B cell (primary cell): ENCODE results near the gene HSPE1. TPM values are rescaled to one million over a fixed set of nuclear protein-coding genes. Genes with fewer than 3 reads are reported as not detected.

ENCODE experiments used
- ATAC-seq: fragments of 200-7000 bp; cut with Tn5 transposase; one replicate; pipeline ENCODE4 v1.10.0; 2021; ENCODE audit warnings: low read depth, mild to moderate bottlenecking, moderate number of reproducible peaks, moderate library complexity
- CTCF ChIA-PET: fragments of 350-600 bp; sonication (Branson Sonifier 250); formaldehyde crosslinking; loops from one replicate; lab custom pipeline; 2021; ENCODE audit warnings: antibody characterized with exemption, inconsistent platforms; lab: Charles Lee
- POLR2A ChIA-PET: fragments of 350-600 bp; sonication (Branson Sonifier 250); formaldehyde crosslinking; loops from one replicate; lab custom pipeline; 2021; ENCODE audit warnings: antibody characterized with exemption; lab: Charles Lee
- DNase-seq: peaks from one replicate; pipeline ENCODE4 v3.0.0; 2013
- H2AFZ ChIP-seq: 2 replicates; pipeline ENCODE4 v1.6.1; 2012; ENCODE audit warnings: mild to moderate bottlenecking, low read depth, low read length; ENCODE audit not compliant: insufficient read depth, poor library complexity, severe bottlenecking
- H3K27ac ChIP-seq, 2 donors: 1 replicate in 1 of 2; 2 replicates in 1 of 2; pipeline ENCODE4 v1.5.1; 2012 to 2013; ENCODE audit warnings: low read length in 2 of 2, mild to moderate bottlenecking in 2 of 2, moderate library complexity in 1 of 2
- H3K27me3 ChIP-seq, 4 experiments: fragments of 200-600 bp in 1 of 4; sonication (generic) in 1 of 4; replicated peaks in 1 of 4; 1 replicate in 2 of 4; 2 replicates in 2 of 4; pipeline versions ENCODE4 v1.6.1 to v1.7.0; 2013 to 2016; ENCODE audit warnings: low read length in 3 of 4, mild to moderate bottlenecking in 2 of 4, mixed read lengths in 1 of 4, moderate library complexity in 1 of 4; ENCODE audit not compliant: insufficient read depth in 4 of 4, control insufficient read depth in 3 of 4; ENCODE audit errors: control extremely low read depth in 1 of 4
- H3K36me3 ChIP-seq, 2 experiments: replicated peaks in 1 of 2; 1 replicate in 1 of 2; 2 replicates in 1 of 2; pipeline versions ENCODE4 v1.6.1 to v1.7.1; 2013; ENCODE audit warnings: low read length in 1 of 2; ENCODE audit not compliant: insufficient read depth in 2 of 2, control insufficient read depth in 1 of 2; ENCODE audit errors: control extremely low read depth in 1 of 2, extremely low read depth in 1 of 2
- H3K4me1 ChIP-seq, 2 donors: fragments of 200-600 bp in 1 of 2; sonication (generic) in 1 of 2; 1 replicate in 1 of 2; 2 replicates in 1 of 2; pipeline versions ENCODE4 v1.5.1 to v1.6.1; 2013 to 2017; ENCODE audit warnings: low read length in 2 of 2; ENCODE audit not compliant: control insufficient read depth in 2 of 2, insufficient read depth in 2 of 2
- H3K4me2 ChIP-seq: replicated peaks from 2 replicates; pipeline ENCODE3; 2012; ENCODE audit warnings: mild to moderate bottlenecking, low read depth, low read length; ENCODE audit not compliant: poor library complexity, severe bottlenecking
- H3K4me3 ChIP-seq, 5 experiments: fragments of 200-600 bp in 1 of 5; sonication (generic) in 1 of 5; 1 replicate in 3 of 5; 2 replicates in 2 of 5; pipeline versions ENCODE4 v1.5.1 to v1.7.0; 2011 to 2016; ENCODE audit warnings: low read length in 4 of 5, mild to moderate bottlenecking in 4 of 5, low read depth in 2 of 5, control low read depth in 1 of 5, moderate library complexity in 1 of 5; ENCODE audit not compliant: insufficient read depth in 1 of 5; ENCODE audit errors: control extremely low read depth in 1 of 5, extremely low read depth in 1 of 5
- H3K79me2 ChIP-seq: fragments of 200-600 bp; sonication (generic); one replicate; pipeline ENCODE4 v1.6.0; 2016; ENCODE audit warnings: low read length; ENCODE audit not compliant: control insufficient read depth, insufficient read depth
- H3K9ac ChIP-seq: fragments of 200-600 bp; sonication (generic); 2 replicates; pipeline ENCODE4 v1.6.1; 2017; ENCODE audit warnings: mild to moderate bottlenecking, low read length, moderate library complexity
- H3K9me3 ChIP-seq, 3 donors: one replicate each; pipeline versions ENCODE4 v1.6.1 to v1.7.1; 2013; ENCODE audit warnings: low read length in 2 of 3; ENCODE audit not compliant: control insufficient read depth in 2 of 3, insufficient read depth in 1 of 3; ENCODE audit errors: control extremely low read depth in 1 of 3
- H4K20me1 ChIP-seq: 2 replicates; pipeline ENCODE4 v1.6.0; 2012; ENCODE audit warnings: mild to moderate bottlenecking, low read length; ENCODE audit not compliant: insufficient read depth, control insufficient read depth, poor library complexity, severe bottlenecking
- H3K27ac Mint-ChIP-seq: one replicate; pipeline ENCODE4 v1.8.0; 2021; ENCODE audit warnings: mixed read lengths
- H3K27me3 Mint-ChIP-seq: one replicate; pipeline ENCODE4 v1.8.0; 2021; ENCODE audit warnings: mixed read lengths
- H3K4me1 Mint-ChIP-seq: one replicate; pipeline ENCODE4 v1.8.0; 2021; ENCODE audit warnings: mixed read lengths
- H3K4me3 Mint-ChIP-seq: one replicate; pipeline ENCODE4 v1.8.0; 2021; ENCODE audit warnings: mixed read lengths
- H3K9me3 Mint-ChIP-seq: one replicate; pipeline ENCODE4 v1.8.0; 2022; ENCODE audit warnings: mixed read lengths; ENCODE audit not compliant: insufficient read depth
- EZH2 ChIP-seq: IDR thresholded peaks from 2 replicates; pipeline ENCODE4 v1.6.1; 2012; ENCODE audit warnings: borderline replicate concordance, low read depth, mild to moderate bottlenecking, moderate library complexity, low read length; ENCODE audit not compliant: insufficient read depth, poor library complexity, severe bottlenecking
- WGBS: methylation state at CpG from one replicate; pipeline ENCODE4 v1.1.5; 2013; ENCODE audit warnings: missing lambda C conversion rate; ENCODE audit not compliant: insufficient coverage; 5-methylcytosine and 5-hydroxymethylcytosine counted together
- intact Hi-C: fragments of 100-400 bp; cut with micrococcal nuclease; formaldehyde crosslinking; loops from one replicate; pipeline ENCODE4 v1.10.0; 2022
- polyA plus RNA-seq: library from polyadenylated mRNA; depleted of rRNA; stranded (reverse); fragments of >200 nt; gene quantifications from 2 replicates; pipeline ENCODE4 v1.2.3, GENCODE V29; 2012
- total RNA-seq, 2 donors: library from RNA; stranded (reverse); fragments of 120-200 nt in 1 of 2; gene quantifications; 1 replicate in 1 of 2; 2 replicates in 1 of 2; pipeline versions ENCODE4 v1.2.3 to v1.2.4, GENCODE V29; 2013 to 2022
- TF ChIP-seq, protein P1 (sequence below): fragments of 200-600 bp; IDR thresholded peaks from one replicate; pipeline ENCODE4 v1.8.0; 2022; ENCODE audit warnings: antibody characterized with exemption, mild to moderate bottlenecking

HSPE1 gene
- total and polyA plus RNA-seq, 2 donors (not counting 1 experiment from before 2014, with no cell fraction given), result 46.2 to 49.8 TPM

GRCh38 chr2:197500503-197501131 is 438 bp downstream of the HSPE1 start:
- peaks cover 37 to 38% of the 10 kb centered on the region in 2 donors for H3K4me1 ChIP-seq
- CTCF ChIA-PET, result no interaction called here
- H3K9me3 ChIP-seq, result no peaks in the 10 kb centered on the region
- no peaks in the 10 kb centered on the region for H3K27me3 ChIP-seq
- Mint-ChIP-seq H3K27me3 (no peaks in the 10 kb centered on the region), H3K4me1 (peaks cover 53% of the 10 kb centered on the region), H3K9me3 (no peaks in the 10 kb centered on the region), H3K4me3 (peak overlapping the region; percentile 98), H3K27ac (peak overlapping the region; percentile 94)
- H3K9ac ChIP-seq, result peak overlapping the region; percentile 79
- peak overlapping the region; percentile 93 for H3K4me2 ChIP-seq
- under 1% methylated on average over 24 of the region's 30 CpGs for WGBS
- peaks cover 76% of the 10 kb centered on the region for H3K79me2 ChIP-seq
- ATAC-seq, result peak; percentile 2
- POLR2A ChIA-PET, result interaction anchor here (0.6 to 4.5 kb wide), 9 partner anchors 11 to 751 kb away, joined by 3 to 62 read pairs (median 5); partner anchors contain the start of genes COQ10B, MARS2, MOB4 and SF3B1
- H2AFZ ChIP-seq, result peak overlapping the region; percentile 75
- peaks cover 0 to 36% of the 10 kb centered on the region in 2 experiments for H3K36me3 ChIP-seq
- H3K4me3 ChIP-seq, result peak overlapping the region; percentile 60 to 86 (median 76)
- peaks cover 15% of the 10 kb centered on the region for H4K20me1 ChIP-seq
- no peak for TF ChIP-seq EZH2
- TF ChIP-seq, protein P1, sequence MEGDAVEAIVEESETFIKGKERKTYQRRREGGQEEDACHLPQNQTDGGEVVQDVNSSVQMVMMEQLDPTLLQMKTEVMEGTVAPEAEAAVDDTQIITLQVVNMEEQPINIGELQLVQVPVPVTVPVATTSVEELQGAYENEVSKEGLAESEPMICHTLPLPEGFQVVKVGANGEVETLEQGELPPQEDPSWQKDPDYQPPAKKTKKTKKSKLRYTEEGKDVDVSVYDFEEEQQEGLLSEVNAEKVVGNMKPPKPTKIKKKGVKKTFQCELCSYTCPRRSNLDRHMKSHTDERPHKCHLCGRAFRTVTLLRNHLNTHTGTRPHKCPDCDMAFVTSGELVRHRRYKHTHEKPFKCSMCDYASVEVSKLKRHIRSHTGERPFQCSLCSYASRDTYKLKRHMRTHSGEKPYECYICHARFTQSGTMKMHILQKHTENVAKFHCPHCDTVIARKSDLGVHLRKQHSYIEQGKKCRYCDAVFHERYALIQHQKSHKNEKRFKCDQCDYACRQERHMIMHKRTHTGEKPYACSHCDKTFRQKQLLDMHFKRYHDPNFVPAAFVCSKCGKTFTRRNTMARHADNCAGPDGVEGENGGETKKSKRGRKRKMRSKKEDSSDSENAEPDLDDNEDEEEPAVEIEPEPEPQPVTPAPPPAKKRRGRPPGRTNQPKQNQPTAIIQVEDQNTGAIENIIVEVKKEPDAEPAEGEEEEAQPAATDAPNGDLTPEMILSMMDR, result no peak
- no peak for DNase-seq
- intact Hi-C loops, result loop anchor here (1.0 kb wide), 3 partner anchors 15 to 65 kb away; partner anchors contain the start of genes COQ10B and SF3B1
- H3K27ac ChIP-seq, result peak overlapping the region; percentile 85 to 90

DNA sequence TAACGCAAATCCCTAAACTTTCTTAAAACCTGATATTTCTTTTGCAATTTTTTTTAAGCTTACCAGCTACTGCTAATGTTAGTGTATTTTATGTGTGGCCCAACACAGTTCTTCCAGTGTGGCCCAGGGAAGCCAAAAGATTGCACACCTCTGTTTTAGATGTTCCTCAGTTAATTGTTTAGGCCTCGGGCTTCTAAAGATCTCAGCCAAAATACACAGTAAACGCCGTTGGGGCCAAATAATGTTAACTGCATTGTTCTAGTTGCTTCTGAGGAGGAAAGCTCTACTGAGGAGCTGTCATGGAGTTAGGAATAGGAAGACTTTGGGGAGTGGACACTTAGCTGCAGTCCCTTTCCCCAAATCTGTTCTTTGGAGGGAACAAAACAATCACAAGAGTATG is 2.0 kb downstream of the HSPE1 start:
- H3K27ac Mint-ChIP-seq, result peak overlapping the region; percentile 69
- Histone ChIP-seq H3K27me3 (no peaks in the 10 kb centered on the region), H3K9me3 (no peaks in the 10 kb centered on the region), H4K20me1 (peaks cover 12% of the 10 kb centered on the region), H2AFZ (no peak overlapping the region), H3K4me2 (peak overlapping the region; percentile 93), H3K36me3 (peaks cover 0 to 21% of the 10 kb centered on the region in 2 experiments), H3K79me2 (peaks cover 75% of the 10 kb centered on the region), H3K27ac (peak overlapping the region in 1 of 2 donors; percentile 85), H3K4me3 (no peak overlapping the region), H3K4me1 (peaks cover 27 to 29% of the 10 kb centered on the region in 2 donors), H3K9ac (no peak overlapping the region)
- H3K27me3 Mint-ChIP-seq, result no peaks in the 10 kb centered on the region
- H3K9me3 Mint-ChIP-seq, result no peaks in the 10 kb centered on the region
- no peak for TF ChIP-seq EZH2
- TF ChIP-seq, protein P1, result no peak
- ChIA-PET CTCF (interaction anchor here (1.6 kb wide), 1 partner anchor 14 kb away, joined by 5 read pairs; the partner anchor contains the start of gene MOB4), POLR2A (interaction anchor here (0.7 to 4.5 kb wide), 3 partner anchors 14 to 98 kb away, joined by 3 to 62 read pairs (median 3); partner anchors contain the start of genes COQ10B and MOB4)
- intact Hi-C loops, result no loop called here
- DNase-seq (no peak), ATAC-seq (no peak)
- H3K4me3 Mint-ChIP-seq, result peak overlapping the region; percentile 98
- peaks cover 37% of the 10 kb centered on the region for H3K4me1 Mint-ChIP-seq
- no CpG with 5 or more reads among the region's 4 CpGs for WGBS
